H9 (cell line): ENCODE data around the gene MTHFD1L. TPM values are rescaled to one million over a fixed set of nuclear protein-coding genes. Genes with fewer than 3 reads are reported as not detected.

Experiments used
- DNase-seq: peaks from one replicate; pipeline ENCODE4 v3.0.0-alpha.2; 2017
- H2AFZ ChIP-seq: one replicate; pipeline ENCODE4 v1.6.1; 2013; ENCODE audit warnings: mild to moderate bottlenecking, low read length, control low read depth, moderate library complexity
- H2AK5ac ChIP-seq: 2 replicates; pipeline ENCODE4 v1.6.1; 2013; ENCODE audit warnings: low read length, control low read depth, mixed read lengths; ENCODE audit not compliant: insufficient read length
- H2BK120ac ChIP-seq: one replicate; pipeline ENCODE4 v1.6.1; 2013; ENCODE audit warnings: low read depth, mild to moderate bottlenecking, low read length, control low read depth, inconsistent platforms; ENCODE audit not compliant: poor library complexity, severe bottlenecking
- H2BK12ac ChIP-seq: 2 replicates; pipeline ENCODE4 v1.6.1; 2013; ENCODE audit warnings: low read length, control low read depth, mixed read lengths, low read depth; ENCODE audit not compliant: insufficient read length
- H2BK15ac ChIP-seq: 2 replicates; pipeline ENCODE4 v1.6.1; 2013; ENCODE audit warnings: low read depth, low read length, control low read depth
- H2BK20ac ChIP-seq: one replicate; pipeline ENCODE4 v1.6.1; 2013; ENCODE audit warnings: low read depth, mild to moderate bottlenecking, low read length, control low read depth, inconsistent platforms; ENCODE audit not compliant: poor library complexity, severe bottlenecking
- H2BK5ac ChIP-seq: 2 replicates; pipeline ENCODE4 v1.6.1; 2013; ENCODE audit warnings: low read length, control low read depth, mixed read lengths; ENCODE audit not compliant: insufficient read length
- H3K14ac ChIP-seq: 2 replicates; pipeline ENCODE4 v1.6.1; 2013; ENCODE audit warnings: low read length, control low read depth; ENCODE audit not compliant: insufficient read depth
- H3K18ac ChIP-seq: 2 replicates; pipeline ENCODE4 v1.6.1; 2013; ENCODE audit warnings: low read depth, mild to moderate bottlenecking, mixed read lengths, low read length, control low read depth; ENCODE audit not compliant: insufficient read length
- H3K23ac ChIP-seq: 2 replicates; pipeline ENCODE4 v1.6.1; 2013; ENCODE audit warnings: low read length, control low read depth, mixed read lengths, low read depth; ENCODE audit not compliant: insufficient read length
- H3K23me2 ChIP-seq: 2 replicates; pipeline ENCODE4 v1.6.1; 2013; ENCODE audit warnings: low read depth, mild to moderate bottlenecking, mixed read lengths, low read length, control low read depth; ENCODE audit not compliant: insufficient read length, poor library complexity, severe bottlenecking
- H3K27ac ChIP-seq: 2 replicates; pipeline ENCODE4 v1.5.1; 2013; ENCODE audit warnings: low read length, control low read depth, mixed read lengths, low read depth; ENCODE audit not compliant: insufficient read length
- H3K27me3 ChIP-seq: 2 replicates; pipeline ENCODE4 v1.6.1; 2013; ENCODE audit warnings: low read length, control low read depth, inconsistent platforms; ENCODE audit not compliant: insufficient read depth
- H3K4ac ChIP-seq: 2 replicates; pipeline ENCODE4 v1.6.1; 2013; ENCODE audit warnings: low read depth, mild to moderate bottlenecking, control low read depth, inconsistent platforms, low read length, moderate library complexity
- H3K4me1 ChIP-seq: 2 replicates; pipeline ENCODE4 v1.6.1; 2013; ENCODE audit warnings: low read length, control low read depth, inconsistent platforms; ENCODE audit not compliant: insufficient read depth
- H3K4me2 ChIP-seq: 2 replicates; pipeline ENCODE4 v1.6.1; 2013; ENCODE audit warnings: low read length, control low read depth, mixed read lengths; ENCODE audit not compliant: insufficient read length, insufficient read depth
- H3K56ac ChIP-seq: 2 replicates; pipeline ENCODE4 v1.6.1; 2013; ENCODE audit warnings: low read depth, mild to moderate bottlenecking, mixed read lengths, low read length, control low read depth; ENCODE audit not compliant: insufficient read length
- H3K79me1 ChIP-seq: 2 replicates; pipeline ENCODE4 v1.6.1; 2013; ENCODE audit warnings: low read depth, mild to moderate bottlenecking, moderate library complexity, low read length, control low read depth, inconsistent platforms; ENCODE audit not compliant: insufficient read depth, poor library complexity, severe bottlenecking
- H3K79me2 ChIP-seq: 2 replicates; pipeline ENCODE4 v1.6.1; 2013; ENCODE audit warnings: low read length, control low read depth, inconsistent platforms; ENCODE audit not compliant: insufficient read depth
- H3K9ac ChIP-seq: 2 replicates; pipeline ENCODE4 v1.6.1; 2013; ENCODE audit warnings: low read length, control low read depth, mixed read lengths; ENCODE audit not compliant: insufficient read length; ENCODE audit errors: extremely low read depth
- H3K9me3 ChIP-seq: one replicate; pipeline ENCODE4 v1.6.1; 2013; ENCODE audit warnings: low read depth, low read length, inconsistent platforms; ENCODE audit not compliant: control insufficient read depth
- H3T11ph ChIP-seq: one replicate; pipeline ENCODE4 v1.6.1; 2013; ENCODE audit warnings: mild to moderate bottlenecking, low read length, control low read depth, inconsistent platforms
- H4K20me1 ChIP-seq: one replicate; pipeline ENCODE4 v1.6.1; 2013; ENCODE audit not compliant: control insufficient read depth, insufficient read length, insufficient read depth
- H4K5ac ChIP-seq: 2 replicates; pipeline ENCODE4 v1.6.1; 2013; ENCODE audit warnings: low read depth, mild to moderate bottlenecking, mixed read lengths, low read length, control low read depth; ENCODE audit not compliant: insufficient read length
- H4K8ac ChIP-seq: replicated peaks from 2 replicates; pipeline ENCODE4 v1.6.1; 2013; ENCODE audit warnings: low read length, control low read depth, mixed read lengths, low read depth; ENCODE audit not compliant: insufficient read length
- H4K91ac ChIP-seq: 2 replicates; pipeline ENCODE4 v1.6.1; 2013; ENCODE audit warnings: low read depth, mild to moderate bottlenecking, moderate library complexity, mixed read lengths, low read length, control low read depth; ENCODE audit not compliant: insufficient read length
- H3K27ac Mint-ChIP-seq, 3 experiments: 2 replicates in 2 of 3; 3 replicates in 1 of 3; pipeline ENCODE4 v1.8.0; 2020 to 2021; ENCODE audit warnings: mixed read lengths in 3 of 3, mild to moderate bottlenecking in 1 of 3, moderate library complexity in 1 of 3
- H3K27me3 Mint-ChIP-seq: 2 replicates; pipeline ENCODE4 v1.8.0; 2021; ENCODE audit warnings: low read depth, mild to moderate bottlenecking, moderate library complexity, mixed read lengths
- H3K36me3 Mint-ChIP-seq, 3 experiments: 2 replicates in 2 of 3; 3 replicates in 1 of 3; pipeline ENCODE4 v1.8.0; 2020 to 2021; ENCODE audit warnings: low read depth in 3 of 3, mixed read lengths in 3 of 3; ENCODE audit not compliant: insufficient read depth in 1 of 3
- H3K4me1 Mint-ChIP-seq, 2 experiments: 2 replicates each; pipeline ENCODE4 v1.8.0; 2020; ENCODE audit warnings: mixed read lengths in 2 of 2
- H3K4me3 Mint-ChIP-seq, 2 experiments: 2 replicates in 1 of 2; 3 replicates in 1 of 2; pipeline ENCODE4 v1.8.0; 2020 to 2021; ENCODE audit warnings: mild to moderate bottlenecking in 2 of 2, mixed read lengths in 2 of 2, moderate library complexity in 1 of 2
- H3K9me3 Mint-ChIP-seq, 2 experiments: 2 replicates in 1 of 2; 3 replicates in 1 of 2; pipeline ENCODE4 v1.8.0; 2020; ENCODE audit warnings: mild to moderate bottlenecking in 2 of 2, mixed read lengths in 2 of 2, moderate library complexity in 1 of 2
- CTCF ChIP-seq: fragments of 200-600 bp; sonication (generic); conservative IDR thresholded peaks from 3 replicates; pipeline ENCODE4 v1.8.0; 2021; ENCODE audit warnings: antibody characterized with exemption, mild to moderate bottlenecking
- WGBS: extraction: QIAGEN DNeasy Blood & Tissue Kit; methylation state at CpG from one replicate; pipeline ENCODE4 v1.1.7; 2013; ENCODE audit warnings: missing lambda C conversion rate, low lambda C conversion rate, mixed read lengths; ENCODE audit not compliant: insufficient read length; ENCODE audit errors: extremely low coverage; 5-methylcytosine and 5-hydroxymethylcytosine counted together
- total RNA-seq: library from RNA; stranded (reverse); gene quantifications from 2 replicates; pipeline ENCODE4 v1.2.1, GENCODE V29; 2021

Gene MTHFD1L
- total RNA-seq, 1 experiment from 2014 or later = 90.2 TPM

- peak overlapping the region in 2 of 3 experiments; percentile 8 to 68; a peak in 1 of 7 replicates for H3K27ac Mint-ChIP-seq
- H2BK15ac ChIP-seq = no peak overlapping the region
- no peak overlapping the region for H3K9ac ChIP-seq
Observed at GRCh38 chr6:151068761-151069312, 203.3 kb downstream of the MTHFD1L start.

More at GRCh38 chr6:151068761-151069312, 203.3 kb downstream of the MTHFD1L start:
- no peaks in the 10 kb centered on the region for H3K79me2 ChIP-seq
- Mint-ChIP-seq H3K27me3 (no peaks in the 10 kb centered on the region), H3K9me3 (no peaks in the 10 kb centered on the region), H3K4me1 (no peaks in the 10 kb centered on the region), H3K36me3 (peaks cover 0 to 21% (median 11%) of the 10 kb centered on the region in 3 experiments; a peak in 6 of 7 replicates), H3K4me3 (no peak overlapping the region)
- no peak for DNase-seq
- H4K91ac ChIP-seq = no peak overlapping the region
- no peaks in the 10 kb centered on the region for H3K23me2 ChIP-seq
- H2AFZ ChIP-seq = no peak overlapping the region
- no peak overlapping the region for H2BK5ac ChIP-seq
- no peaks in the 10 kb centered on the region for H3K27me3 ChIP-seq
- H3K9me3 ChIP-seq = no peaks in the 10 kb centered on the region
- no peak overlapping the region for H2BK120ac ChIP-seq
- H4K5ac ChIP-seq = no peak overlapping the region
- no peak overlapping the region for H3K4ac ChIP-seq
- H3K4me2 ChIP-seq = no peak overlapping the region
- no peaks in the 10 kb centered on the region for H3K4me1 ChIP-seq
- no peak overlapping the region for H3K14ac ChIP-seq
- no peak for TF ChIP-seq CTCF
- H2BK12ac ChIP-seq = no peak overlapping the region
- WGBS = no CpG with 5 or more reads among the region's 6 CpGs
- H2AK5ac ChIP-seq = no peak overlapping the region
- H3K18ac ChIP-seq = no peak overlapping the region
- no peak overlapping the region for H3T11ph ChIP-seq
- no peaks in the 10 kb centered on the region for H3K79me1 ChIP-seq
- no peak overlapping the region for H3K23ac ChIP-seq
- H4K20me1 ChIP-seq = no peaks in the 10 kb centered on the region
- H2BK20ac ChIP-seq = no peak overlapping the region
- no peak overlapping the region for H3K56ac ChIP-seq
- H4K8ac ChIP-seq = no peak overlapping the region
- H3K27ac ChIP-seq = no peak overlapping the region
